Measurements from ENCODE around the gene C6orf58.

DNA sequence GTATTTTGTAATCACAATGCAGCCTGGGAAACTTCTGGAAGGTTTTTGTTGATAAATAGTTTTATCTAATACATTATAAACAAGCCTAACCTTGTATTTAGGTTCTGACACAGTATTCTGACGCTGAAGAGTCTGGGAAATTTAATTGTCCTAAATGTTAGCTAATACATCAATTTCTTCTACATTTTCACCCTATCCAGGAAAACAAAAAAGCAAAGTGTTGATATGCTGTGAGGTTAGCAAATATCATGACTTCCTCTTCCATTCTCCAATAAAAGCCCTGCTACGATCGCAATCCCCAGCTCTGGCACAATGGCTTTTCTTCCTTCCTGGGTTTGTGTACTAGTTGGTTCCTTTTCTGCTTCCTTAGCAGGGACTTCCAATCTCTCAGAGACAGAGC, at the start of gene C6orf58:
- no peak for TF ChIP-seq OSR1 (CRISPR knock-in tag; IDR thresholded peaks at IDR 0.05)
- no peak for TF ChIP-seq CSDC2 (CRISPR knock-in tag; IDR thresholded peaks at IDR 0.05)
- TF ChIP-seq, protein P1, sequence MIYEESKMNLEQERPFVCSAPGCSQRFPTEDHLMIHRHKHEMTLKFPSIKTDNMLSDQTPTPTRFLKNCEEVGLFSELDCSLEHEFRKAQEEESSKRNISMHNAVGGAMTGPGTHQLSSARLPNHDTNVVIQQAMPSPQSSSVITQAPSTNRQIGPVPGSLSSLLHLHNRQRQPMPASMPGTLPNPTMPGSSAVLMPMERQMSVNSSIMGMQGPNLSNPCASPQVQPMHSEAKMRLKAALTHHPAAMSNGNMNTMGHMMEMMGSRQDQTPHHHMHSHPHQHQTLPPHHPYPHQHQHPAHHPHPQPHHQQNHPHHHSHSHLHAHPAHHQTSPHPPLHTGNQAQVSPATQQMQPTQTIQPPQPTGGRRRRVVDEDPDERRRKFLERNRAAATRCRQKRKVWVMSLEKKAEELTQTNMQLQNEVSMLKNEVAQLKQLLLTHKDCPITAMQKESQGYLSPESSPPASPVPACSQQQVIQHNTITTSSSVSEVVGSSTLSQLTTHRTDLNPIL (CRISPR knock-in tag; IDR thresholded peaks at IDR 0.05; ENCODE audit: low read depth): no peak
- TF ChIP-seq, protein P2, sequence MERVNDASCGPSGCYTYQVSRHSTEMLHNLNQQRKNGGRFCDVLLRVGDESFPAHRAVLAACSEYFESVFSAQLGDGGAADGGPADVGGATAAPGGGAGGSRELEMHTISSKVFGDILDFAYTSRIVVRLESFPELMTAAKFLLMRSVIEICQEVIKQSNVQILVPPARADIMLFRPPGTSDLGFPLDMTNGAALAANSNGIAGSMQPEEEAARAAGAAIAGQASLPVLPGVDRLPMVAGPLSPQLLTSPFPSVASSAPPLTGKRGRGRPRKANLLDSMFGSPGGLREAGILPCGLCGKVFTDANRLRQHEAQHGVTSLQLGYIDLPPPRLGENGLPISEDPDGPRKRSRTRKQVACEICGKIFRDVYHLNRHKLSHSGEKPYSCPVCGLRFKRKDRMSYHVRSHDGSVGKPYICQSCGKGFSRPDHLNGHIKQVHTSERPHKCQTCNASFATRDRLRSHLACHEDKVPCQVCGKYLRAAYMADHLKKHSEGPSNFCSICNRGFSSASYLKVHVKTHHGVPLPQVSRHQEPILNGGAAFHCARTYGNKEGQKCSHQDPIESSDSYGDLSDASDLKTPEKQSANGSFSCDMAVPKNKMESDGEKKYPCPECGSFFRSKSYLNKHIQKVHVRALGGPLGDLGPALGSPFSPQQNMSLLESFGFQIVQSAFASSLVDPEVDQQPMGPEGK (CRISPR knock-in tag; IDR thresholded peaks at IDR 0.05; ENCODE audit: borderline replicate concordance): no peak
- no peak for TF ChIP-seq ZFP30 (CRISPR knock-in tag; IDR thresholded peaks at IDR 0.05)
- TF ChIP-seq, protein P3, sequence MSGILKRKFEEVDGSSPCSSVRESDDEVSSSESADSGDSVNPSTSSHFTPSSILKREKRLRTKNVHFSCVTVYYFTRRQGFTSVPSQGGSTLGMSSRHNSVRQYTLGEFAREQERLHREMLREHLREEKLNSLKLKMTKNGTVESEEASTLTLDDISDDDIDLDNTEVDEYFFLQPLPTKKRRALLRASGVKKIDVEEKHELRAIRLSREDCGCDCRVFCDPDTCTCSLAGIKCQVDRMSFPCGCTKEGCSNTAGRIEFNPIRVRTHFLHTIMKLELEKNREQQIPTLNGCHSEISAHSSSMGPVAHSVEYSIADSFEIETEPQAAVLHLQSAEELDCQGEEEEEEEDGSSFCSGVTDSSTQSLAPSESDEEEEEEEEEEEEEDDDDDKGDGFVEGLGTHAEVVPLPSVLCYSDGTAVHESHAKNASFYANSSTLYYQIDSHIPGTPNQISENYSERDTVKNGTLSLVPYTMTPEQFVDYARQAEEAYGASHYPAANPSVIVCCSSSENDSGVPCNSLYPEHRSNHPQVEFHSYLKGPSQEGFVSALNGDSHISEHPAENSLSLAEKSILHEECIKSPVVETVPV (CRISPR knock-in tag; IDR thresholded peaks at IDR 0.05): no peak
- TF ChIP-seq ZFP3 (CRISPR knock-in tag; IDR thresholded peaks at IDR 0.05): no peak
- no peak for TF ChIP-seq GLIS3 (CRISPR knock-in tag; IDR thresholded peaks at IDR 0.05)
- no peak for TF ChIP-seq SNAI2 (CRISPR knock-in tag; IDR thresholded peaks at IDR 0.05)
